GM08714 (cell line): ENCODE results near the gene CT45A7.
"Not testable (repeated sequence)": the region's sequence is repeated elsewhere in the genome, so short reads cannot be mapped to it uniquely, and the experiment has no call there.

Experiments used
- H3K4me3 ChIP-seq: fragments of 200-500 bp; sonication (Bioruptor generic); 2 replicates; pipeline ENCODE4 v1.5.1; 2014; ENCODE audit warnings: mild to moderate bottlenecking, low read length, inconsistent platforms

The CT45A7 gene, protein sequence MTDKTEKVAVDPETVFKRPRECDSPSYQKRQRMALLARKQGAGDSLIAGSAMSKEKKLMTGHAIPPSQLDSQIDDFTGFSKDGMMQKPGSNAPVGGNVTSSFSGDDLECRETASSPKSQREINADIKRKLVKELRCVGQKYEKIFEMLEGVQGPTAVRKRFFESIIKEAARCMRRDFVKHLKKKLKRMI

DNA sequence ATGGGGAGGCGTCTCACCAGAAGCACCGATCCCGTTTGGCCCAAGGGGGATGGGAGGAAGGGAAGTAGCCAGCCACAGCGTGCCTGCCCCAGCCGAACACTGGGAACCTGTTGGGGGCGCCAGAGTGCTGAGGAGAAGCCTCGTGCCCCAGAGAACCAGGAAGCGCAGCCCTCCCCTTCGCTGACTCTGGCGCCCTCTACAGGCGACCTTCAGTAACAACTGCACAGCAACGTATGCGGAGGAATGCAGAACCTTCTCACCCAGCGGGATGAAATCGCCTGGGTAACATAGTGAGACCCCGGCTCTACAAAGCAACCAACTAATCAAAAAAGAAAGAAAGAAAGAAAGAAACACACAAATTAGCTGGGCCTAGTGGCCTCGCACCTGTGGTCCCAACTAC is at the start of gene CT45A7:
Gene CT45A7, minus strand, starts transcription at position 101 of the 400 bp plus-strand sequence. CDS start 3,747 bp downstream, outside the sequence.
- not testable (repeated sequence) for H3K4me3 ChIP-seq

DNA sequence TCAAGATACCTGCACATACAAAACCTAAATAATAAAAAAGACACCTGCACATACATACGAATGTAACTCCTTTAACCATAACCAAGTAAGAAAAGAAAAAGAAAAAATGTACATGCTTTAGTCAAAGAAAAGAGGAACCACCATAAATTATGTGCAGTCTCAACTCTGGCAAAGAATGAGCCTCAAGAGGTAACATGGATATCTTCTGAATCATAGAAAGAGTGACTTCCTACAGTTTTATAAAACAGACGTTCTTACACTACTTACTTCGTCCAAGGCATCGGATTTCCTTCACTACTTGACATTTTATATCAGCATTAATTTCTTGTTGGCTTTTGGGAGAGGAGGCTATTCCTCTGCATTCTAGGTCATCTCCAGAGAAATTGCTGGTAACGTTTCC is 45.7 kb upstream of the CT45A7 start:
- H3K4me3 ChIP-seq, result not testable (repeated sequence)

DNA sequence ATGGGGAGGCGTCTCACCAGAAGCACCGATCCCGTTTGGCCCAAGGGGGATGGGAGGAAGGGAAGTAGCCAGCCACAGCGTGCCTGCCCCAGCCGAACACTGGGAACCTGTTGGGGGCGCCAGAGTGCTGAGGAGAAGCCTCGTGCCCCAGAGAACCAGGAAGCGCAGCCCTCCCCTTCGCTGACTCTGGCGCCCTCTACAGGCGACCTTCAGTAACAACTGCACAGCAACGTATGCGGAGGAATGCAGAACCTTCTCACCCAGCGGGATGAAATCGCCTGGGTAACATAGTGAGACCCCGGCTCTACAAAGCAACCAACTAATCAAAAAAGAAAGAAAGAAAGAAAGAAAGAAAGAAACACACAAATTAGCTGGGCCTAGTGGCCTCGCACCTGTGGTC is 34.6 kb upstream of the CT45A7 start, which contains the start of gene CT45A9:
Gene CT45A9, minus strand, starts transcription at position 101 of the 400 bp plus-strand sequence. CDS start 3,751 bp downstream, outside the sequence.
- H3K4me3 ChIP-seq, result not testable (repeated sequence)

DNA sequence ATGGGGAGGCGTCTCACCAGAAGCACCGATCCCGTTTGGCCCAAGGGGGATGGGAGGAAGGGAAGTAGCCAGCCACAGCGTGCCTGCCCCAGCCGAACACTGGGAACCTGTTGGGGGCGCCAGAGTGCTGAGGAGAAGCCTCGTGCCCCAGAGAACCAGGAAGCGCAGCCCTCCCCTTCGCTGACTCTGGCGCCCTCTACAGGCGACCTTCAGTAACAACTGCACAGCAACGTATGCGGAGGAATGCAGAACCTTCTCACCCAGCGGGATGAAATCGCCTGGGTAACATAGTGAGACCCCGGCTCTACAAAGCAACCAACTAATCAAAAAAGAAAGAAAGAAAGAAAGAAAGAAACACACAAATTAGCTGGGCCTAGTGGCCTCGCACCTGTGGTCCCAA is 17.4 kb upstream of the CT45A7 start, which contains the start of gene CT45A8:
Gene CT45A8, minus strand, starts transcription at position 101 of the 400 bp plus-strand sequence. CDS start 3,755 bp downstream, outside the sequence.
- not testable (repeated sequence) for H3K4me3 ChIP-seq

DNA sequence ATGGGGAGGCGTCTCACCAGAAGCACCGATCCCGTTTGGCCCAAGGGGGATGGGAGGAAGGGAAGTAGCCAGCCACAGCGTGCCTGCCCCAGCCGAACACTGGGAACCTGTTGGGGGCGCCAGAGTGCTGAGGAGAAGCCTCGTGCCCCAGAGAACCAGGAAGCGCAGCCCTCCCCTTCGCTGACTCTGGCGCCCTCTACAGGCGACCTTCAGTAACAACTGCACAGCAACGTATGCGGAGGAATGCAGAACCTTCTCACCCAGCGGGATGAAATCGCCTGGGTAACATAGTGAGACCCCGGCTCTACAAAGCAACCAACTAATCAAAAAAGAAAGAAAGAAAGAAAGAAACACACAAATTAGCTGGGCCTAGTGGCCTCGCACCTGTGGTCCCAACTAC is 17.2 kb downstream of the CT45A7 start, which contains the start of gene CT45A2:
Gene CT45A2, minus strand, starts transcription at position 101 of the 400 bp plus-strand sequence. CDS start 3,747 bp downstream, outside the sequence.
- H3K4me3 ChIP-seq, result not testable (repeated sequence)

DNA sequence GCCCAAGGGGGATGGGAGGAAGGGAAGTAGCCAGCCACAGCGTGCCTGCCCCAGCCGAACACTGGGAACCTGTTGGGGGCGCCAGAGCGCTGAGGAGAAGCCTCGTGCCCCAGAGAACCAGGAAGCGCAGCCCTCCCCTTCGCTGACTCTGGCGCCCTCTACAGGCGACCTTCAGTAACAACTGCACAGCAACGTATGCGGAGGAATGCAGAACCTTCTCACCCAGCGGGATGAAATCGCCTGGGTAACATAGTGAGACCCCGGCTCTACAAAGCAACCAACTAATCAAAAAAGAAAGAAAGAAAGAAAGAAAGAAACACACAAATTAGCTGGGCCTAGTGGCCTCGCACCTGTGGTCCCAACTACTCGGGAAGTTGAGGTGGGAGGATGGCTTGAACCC is 34.4 kb downstream of the CT45A7 start, which contains the start of gene CT45A6:
Gene CT45A6, minus strand, starts transcription at position 101 of the 400 bp plus-strand sequence. CDS start 3,794 bp downstream, outside the sequence.
- H3K4me3 ChIP-seq, result not testable (repeated sequence)

DNA sequence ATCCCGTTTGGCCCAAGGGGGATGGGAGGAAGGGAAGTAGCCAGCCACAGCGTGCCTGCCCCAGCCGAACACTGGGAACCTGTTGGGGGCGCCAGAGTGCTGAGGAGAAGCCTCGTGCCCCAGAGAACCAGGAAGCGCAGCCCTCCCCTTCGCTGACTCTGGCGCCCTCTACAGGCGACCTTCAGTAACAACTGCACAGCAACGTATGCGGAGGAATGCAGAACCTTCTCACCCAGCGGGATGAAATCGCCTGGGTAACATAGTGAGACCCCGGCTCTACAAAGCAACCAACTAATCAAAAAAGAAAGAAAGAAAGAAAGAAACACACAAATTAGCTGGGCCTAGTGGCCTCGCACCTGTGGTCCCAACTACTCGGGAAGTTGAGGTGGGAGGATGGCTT is 51.7 kb downstream of the CT45A7 start, which contains the start of gene CT45A5:
Gene CT45A5, minus strand, starts transcription at position 101 of the 400 bp plus-strand sequence. CDS start 3,774 bp downstream, outside the sequence.
- H3K4me3 ChIP-seq, result not testable (repeated sequence)
